ENCODE measurements around the gene TMEM273.

Gene TMEM273

DNA sequence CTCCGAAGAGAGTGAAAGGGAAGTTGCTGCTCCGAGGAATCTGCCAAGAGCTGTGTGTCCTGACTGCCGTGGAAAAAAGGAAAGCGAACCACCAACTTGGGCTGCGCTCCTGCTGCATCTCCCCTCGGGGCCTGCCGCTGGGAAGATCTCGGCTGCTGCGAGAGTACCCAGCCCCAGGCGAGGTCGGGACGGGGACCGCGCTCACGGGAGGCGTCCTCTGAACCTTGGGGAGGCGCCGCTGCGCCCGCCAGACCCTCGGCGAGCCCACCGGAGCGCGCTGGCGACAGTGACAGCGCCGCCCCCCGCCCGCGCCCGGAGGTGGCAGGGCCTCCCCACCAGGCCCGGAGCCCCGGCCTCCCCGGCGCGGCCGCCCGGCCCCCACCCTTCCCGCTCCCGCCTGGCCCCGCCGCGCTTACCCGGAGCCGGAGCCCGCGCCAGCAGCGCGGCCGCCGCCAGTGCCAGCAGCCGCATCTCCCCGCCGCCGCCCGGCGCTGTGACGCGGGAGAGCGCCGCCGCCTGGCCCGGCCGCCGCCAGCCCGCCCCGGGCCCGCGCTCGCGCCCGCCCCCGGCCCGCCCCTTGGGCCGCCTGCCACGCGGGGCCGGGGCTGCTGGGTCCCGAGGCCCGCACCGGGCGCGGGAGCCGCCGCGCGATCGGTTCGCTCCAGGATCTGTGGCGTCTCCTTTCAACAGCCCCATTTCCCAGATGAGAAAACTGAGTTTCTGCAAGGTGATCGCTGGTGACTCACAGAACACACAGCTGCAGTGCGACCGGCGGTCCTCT is 73.0 kb downstream of the TMEM273 start, which contains the start of gene VSTM4:
VSTM4 (minus strand) TSS at position 508 of the 781 bp plus-strand sequence; CDS start at position 471, 37 bp downstream.
- DNase-seq (ENCODE audit: low spot score) = no peak

DNA sequence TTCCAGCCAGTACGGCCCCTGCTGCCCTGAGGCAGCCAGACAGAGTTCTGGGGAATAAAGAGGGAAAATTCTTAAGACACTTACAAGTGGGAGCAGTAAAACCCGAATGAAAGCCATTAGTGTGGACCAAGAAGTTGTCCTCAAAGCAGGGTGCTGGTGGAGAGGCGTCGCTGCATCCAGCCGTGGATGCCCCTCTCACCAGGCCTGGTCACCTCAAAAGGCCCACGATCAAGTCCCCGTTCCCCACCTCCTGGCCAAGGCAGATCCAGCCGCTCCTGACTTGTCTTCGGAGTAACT is 73.5 kb downstream of the TMEM273 start:
- no peak for DNase-seq (ENCODE audit: low spot score)

DNA sequence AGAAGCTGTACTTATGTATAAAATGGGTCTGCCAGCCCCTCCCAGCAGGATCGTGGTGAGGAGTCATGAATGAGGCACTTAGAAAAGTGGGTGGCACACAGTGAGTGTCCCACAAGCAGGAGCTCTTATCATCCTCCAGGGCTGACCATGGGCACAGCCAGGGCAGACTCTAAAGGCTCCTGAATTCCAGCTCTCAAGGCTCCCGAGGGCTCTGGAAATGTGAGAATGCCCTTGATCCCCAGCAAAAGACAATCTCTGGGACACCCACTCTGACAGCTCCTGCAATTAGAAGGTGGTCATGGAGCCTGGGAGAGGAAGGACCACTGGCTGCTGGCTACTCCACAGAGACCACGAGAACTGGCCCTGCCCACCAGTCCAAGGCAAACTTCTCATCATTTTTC is 74.5 kb downstream of the TMEM273 start:
- no peak for DNase-seq (ENCODE audit: low spot score)

DNA sequence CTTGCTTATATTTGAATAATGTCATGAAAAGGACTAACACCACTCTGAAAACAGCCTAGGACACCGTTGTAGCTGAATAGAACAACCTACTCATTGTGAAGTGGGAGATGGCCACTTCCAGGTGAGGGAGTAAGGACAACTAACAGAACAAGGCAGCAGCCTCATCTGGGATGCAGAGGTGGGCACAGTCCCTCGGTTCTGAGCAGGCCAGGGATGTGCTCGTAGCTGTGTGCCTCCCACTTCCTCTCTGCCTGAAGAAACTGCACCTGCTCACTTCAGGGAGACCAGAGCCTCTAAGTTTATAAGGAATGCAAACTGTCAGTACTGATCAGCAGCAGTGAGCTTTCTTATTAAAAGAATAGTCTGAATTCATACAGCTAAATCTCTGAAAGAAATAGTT is 75.3 kb downstream of the TMEM273 start:
- no peak for DNase-seq (ENCODE audit: low spot score)

DNA sequence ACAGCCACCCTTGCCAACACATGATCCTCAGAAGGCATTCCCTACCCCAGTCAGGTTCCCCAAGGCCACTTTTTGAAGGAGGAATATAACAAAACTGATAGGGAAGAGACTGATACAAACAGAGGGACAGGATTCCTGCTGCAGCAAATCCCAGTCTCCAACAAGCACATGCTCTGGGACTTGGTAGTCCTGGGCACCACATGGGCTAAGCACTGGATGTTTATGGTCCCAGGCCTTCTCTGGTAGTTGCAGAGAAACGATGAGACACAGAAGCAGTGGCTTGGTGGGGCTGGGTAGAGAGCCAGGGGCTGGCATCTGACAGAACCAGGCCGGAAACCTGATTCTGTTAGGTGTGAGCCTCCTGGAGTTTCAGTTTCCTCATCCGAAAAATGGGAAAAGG is 76.1 kb downstream of the TMEM273 start:
- DNase-seq (ENCODE audit: low spot score) = no peak

DNA sequence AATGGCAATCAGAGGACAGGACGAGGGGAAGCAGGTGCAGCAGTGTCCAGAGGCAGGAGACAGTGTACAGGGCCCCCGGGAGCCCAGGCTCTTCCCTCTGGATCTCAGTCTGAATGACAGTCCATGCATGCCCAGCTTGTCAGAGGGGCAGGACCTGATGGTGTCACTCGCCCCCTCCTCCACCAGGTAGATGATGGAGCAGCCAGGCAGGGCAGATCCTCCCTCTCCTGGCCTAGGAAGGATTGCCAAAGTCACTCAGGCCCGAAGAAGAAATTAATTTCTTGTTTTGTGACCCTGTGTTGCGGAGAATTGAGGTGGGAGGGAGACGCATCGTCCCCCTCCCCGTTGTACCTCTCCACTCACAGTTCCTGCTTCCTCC is 76.9 kb downstream of the TMEM273 start:
- no peak for DNase-seq (ENCODE audit: low spot score)

DNA sequence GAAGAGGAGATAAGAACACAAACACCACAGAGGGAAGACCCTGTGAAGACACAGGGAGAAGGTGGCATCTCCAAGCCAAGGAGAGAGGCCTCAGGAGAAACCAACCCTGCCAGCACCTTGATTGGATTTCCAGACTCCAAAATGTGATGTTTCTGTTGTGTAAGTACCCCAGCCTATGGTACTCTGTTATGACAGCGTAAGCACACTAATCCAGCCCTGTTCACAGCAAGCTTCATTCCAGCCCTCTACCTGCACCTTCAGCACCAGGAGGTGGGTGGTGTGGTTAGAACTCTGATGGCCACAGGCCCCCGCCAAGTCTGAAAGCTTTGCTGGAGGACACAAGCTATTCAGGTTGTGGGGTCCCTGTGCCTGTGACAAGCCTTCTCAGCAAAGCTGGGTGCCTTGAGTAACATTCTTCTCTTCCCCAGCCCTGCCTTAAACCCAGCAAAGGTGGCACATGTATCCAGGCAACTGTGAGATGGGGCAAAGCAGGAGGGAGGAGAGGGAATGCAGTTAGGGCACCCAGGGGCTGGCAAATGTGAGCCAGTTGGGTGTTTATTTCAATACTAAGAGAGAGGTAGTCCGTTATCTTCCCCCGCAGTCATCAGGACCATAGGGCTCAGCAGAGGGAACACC is 77.4 kb downstream of the TMEM273 start:
- DNase-seq (ENCODE audit: low spot score) = no peak

DNA sequence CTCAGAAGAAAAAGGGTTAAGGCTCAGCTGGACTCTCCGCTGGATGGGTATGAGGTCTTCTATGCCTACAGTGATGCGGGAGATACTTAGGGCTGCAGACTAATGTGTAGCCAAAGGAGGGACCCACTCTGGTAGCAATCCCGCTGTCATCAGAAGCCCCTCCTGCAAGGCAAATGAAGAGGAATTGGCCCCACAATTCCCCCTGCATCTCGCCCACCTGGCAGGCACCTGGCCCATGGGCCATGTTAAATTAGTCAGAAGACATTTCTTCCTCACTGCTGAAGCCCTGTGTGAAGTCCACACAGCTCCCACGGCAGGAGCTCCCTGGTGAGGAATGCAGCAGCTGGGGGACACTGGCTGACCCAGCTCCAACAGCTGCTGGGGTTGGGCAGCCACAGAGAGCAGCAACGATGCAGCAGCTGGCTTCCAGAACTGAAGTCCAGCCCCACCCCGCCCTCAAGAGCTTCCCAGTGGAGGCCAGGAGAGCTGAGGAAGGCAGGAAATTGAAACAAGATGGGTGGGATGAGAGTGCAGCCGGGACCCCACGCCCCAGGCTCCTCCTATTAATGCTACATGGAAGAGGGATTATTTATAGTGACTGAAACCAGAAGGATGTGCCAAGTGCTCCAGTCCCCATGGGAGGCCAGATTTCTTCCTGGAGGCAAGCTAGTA is 78.4 kb downstream of the TMEM273 start:
- no peak for DNase-seq (ENCODE audit: low spot score)

DNA sequence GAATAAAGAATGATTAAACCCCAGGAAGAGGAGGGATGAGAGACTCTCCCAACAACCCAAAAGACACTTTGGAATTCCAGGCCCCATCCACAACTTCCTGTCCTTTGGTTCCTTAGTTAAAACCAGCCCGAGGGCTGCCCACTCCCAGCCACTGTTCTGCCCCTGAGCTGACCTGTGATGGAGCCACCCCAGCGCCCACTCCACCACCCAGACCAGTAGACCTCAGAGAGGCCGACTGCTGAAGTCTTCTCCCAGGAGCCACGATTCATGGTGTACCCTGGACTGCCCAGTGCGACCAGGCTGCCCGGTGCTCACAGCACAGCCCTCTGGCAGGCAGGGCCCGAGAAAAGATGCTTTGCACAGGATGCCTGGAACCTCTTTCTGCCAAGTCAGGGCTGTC is 79.5 kb downstream of the TMEM273 start:
- DNase-seq (ENCODE audit: low spot score) = no peak

DNA sequence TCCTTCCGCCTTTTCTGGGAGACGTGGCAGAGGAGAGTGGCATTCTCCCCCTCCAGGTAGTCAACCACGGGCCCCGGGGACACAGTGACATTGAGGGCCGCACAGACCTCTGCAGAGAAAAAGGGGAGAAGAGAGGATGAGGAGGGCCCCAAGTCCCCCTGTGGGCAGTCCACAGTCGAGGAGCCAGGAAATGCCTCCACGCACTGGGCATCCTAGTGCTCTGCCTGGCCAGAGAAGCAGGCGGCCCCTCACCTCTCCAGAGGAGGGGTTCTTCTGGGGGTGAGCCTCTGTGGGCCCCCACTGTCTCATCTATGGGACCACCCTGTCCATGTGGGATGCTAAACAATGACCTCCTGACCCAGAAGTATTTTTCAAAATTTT is 80.3 kb downstream of the TMEM273 start:
- no peak for DNase-seq (ENCODE audit: low spot score)

DNA sequence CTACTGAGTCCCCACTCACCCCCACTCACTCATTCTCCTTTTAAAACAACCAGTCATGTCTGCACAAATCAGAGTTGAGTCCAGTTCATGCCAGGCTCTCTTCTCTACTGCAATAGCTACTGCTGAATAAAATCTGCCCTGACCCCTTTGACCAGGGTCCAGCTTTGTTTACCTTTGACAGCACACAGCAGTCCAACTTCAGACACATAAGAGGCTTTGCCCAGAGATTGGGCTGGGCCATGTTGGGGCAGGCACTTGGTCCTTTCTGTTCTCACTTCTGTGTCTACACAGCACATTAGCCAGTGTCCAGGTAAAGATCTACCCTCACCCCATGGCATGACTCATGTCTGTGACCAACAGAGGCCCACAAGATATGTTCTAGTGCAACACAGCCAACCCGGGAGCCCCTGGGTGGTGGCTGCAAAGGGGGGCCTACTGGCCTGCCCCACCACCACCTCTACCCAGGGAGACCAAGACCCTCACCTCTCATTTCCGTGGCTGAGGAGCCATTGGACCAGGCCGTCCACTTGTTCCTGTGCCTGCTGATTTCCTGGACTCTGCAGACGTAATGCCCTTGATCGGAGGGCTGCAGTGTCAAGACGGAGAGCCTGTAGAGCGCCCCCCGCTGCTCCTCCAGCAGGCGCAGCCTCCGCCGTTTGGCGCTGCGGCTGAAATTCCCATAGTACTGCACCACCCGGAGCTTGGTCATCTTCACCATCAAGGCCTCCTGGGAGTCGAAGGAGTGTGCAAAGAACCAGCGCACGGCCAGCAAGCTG is 80.9 kb downstream of the TMEM273 start:
- DNase-seq (ENCODE audit: low spot score) = no peak

DNA sequence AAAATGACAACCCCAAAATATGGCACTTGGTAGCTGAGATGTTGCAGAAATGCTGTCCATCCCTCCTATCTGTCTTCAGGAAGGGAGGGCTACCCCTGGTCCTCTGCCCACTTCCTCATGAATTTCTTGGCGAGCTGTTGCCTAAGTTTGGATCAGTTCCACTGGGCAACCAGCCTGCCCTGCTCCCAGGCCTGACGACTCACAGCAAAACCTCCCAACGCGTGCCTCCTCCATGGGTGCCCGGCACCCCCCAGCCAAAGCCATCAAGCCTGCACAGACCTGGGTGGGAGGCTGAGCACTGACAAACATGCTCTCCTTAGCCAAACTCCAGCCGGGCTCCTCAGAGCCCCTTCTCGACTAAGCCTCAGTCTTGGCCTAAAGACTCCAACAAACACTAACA is 81.7 kb downstream of the TMEM273 start:
- no peak for DNase-seq (ENCODE audit: low spot score)

DNA sequence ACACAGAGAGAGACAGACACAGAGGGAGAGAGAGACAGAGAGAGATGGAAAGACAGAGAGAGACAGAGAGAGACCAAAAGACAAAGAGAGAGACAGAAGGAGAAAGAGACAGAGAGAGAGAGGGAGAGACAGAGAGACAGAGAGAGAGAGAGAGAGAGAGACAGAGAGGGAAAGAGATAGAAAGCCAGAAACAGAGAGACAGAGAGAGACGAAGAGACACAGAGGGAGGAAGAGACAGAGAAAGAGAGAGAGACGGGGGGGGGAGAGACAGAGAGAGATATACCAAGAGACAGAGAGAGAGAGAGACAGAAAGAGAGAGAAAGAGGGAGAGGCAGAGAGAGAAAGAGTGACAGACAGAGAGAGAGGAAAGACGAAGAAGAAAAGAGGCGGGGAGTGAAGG is 83.1 kb downstream of the TMEM273 start:
- no peak for DNase-seq (ENCODE audit: low spot score)
